Muscle layer of duodenum (tissue), 2 donors: ENCODE results near the gene CAMK1D.

Experiments
- H3K27ac ChIP-seq: one replicate; pipeline ENCODE4 v1.7.0; 2013; ENCODE audit warnings: mild to moderate bottlenecking, low read length
- H3K27me3 ChIP-seq: one replicate; pipeline ENCODE4 v1.7.0; 2013; ENCODE audit warnings: low read depth, mild to moderate bottlenecking, control low read depth, low read length
- H3K36me3 ChIP-seq, 2 donors: one replicate each; pipeline ENCODE4 v1.7.0; 2013; ENCODE audit warnings: low read length in 2 of 2, control low read depth in 1 of 2, mild to moderate bottlenecking in 1 of 2; ENCODE audit not compliant: insufficient read depth in 2 of 2, control insufficient read depth in 1 of 2
- H3K4me1 ChIP-seq, 2 donors: one replicate each; pipeline ENCODE4 v1.7.0; 2013; ENCODE audit warnings: low read length in 2 of 2, mild to moderate bottlenecking in 2 of 2, control low read depth in 1 of 2, moderate library complexity in 1 of 2; ENCODE audit not compliant: insufficient read depth in 2 of 2, control insufficient read depth in 1 of 2
- H3K4me3 ChIP-seq, 2 donors: one replicate each; pipeline ENCODE4 v1.7.0; 2013; ENCODE audit warnings: low read length in 2 of 2, low read depth in 1 of 2, mild to moderate bottlenecking in 1 of 2
- H3K9me3 ChIP-seq, 2 donors: one replicate each; pipeline ENCODE4 v1.7.0; 2013; ENCODE audit warnings: low read length in 2 of 2, control low read depth in 1 of 2, mild to moderate bottlenecking in 1 of 2; ENCODE audit not compliant: control insufficient read depth in 1 of 2
- donor health status: healthy.

CAMK1D gene

GRCh38 chr10:12341526-12341925 lies 7.8 kb upstream of the CAMK1D start:
- no peaks in the 10 kb centered on the region for H3K9me3 ChIP-seq
- peaks cover 0 to 8% of the 10 kb centered on the region in 2 donors for H3K4me1 ChIP-seq
- H3K27me3 ChIP-seq = no peaks in the 10 kb centered on the region
- no peak overlapping the region for H3K27ac ChIP-seq
- no peak overlapping the region for H3K4me3 ChIP-seq
- H3K36me3 ChIP-seq = no peaks in the 10 kb centered on the region

GRCh38 chr10:12344375-12345110 lies 4.8 kb upstream of the CAMK1D start:
- Histone ChIP-seq H3K9me3 (no peaks in the 10 kb centered on the region), H3K27me3 (no peaks in the 10 kb centered on the region), H3K27ac (no peak overlapping the region), H3K4me3 (no peak overlapping the region), H3K4me1 (peaks cover 0 to 4% of the 10 kb centered on the region in 2 donors), H3K36me3 (no peaks in the 10 kb centered on the region)

DNA sequence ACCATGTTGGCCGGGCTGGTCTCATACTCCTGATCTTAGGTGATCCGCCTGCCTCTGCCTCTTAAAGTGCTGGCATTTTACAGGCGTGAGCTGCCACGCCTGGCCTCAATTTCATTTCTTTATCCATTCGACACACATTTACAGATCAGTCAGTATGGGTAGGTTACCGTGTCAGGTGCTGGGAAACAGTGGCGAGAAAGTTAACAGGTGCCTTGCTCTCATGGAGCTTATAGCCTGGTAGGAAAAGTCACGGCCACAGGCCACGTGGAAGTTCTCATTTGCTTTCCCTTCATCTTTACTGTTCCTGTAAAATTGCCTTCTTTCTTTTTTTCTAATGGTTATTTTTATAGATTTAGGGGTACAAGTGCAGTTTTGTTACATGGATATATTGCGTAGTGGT lies 2.6 kb upstream of the CAMK1D start:
- H3K9me3 ChIP-seq = no peaks in the 10 kb centered on the region
- no peaks in the 10 kb centered on the region for H3K36me3 ChIP-seq
- H3K4me1 ChIP-seq = peaks cover 7 to 13% of the 10 kb centered on the region in 2 donors
- no peak overlapping the region for H3K27ac ChIP-seq
- no peaks in the 10 kb centered on the region for H3K27me3 ChIP-seq
- H3K4me3 ChIP-seq = no peak overlapping the region

- peak overlapping the region; percentile 41 for H3K27ac ChIP-seq
- H3K4me3 ChIP-seq = peak overlapping the region; percentile 21 to 51
- no peaks in the 10 kb centered on the region for H3K9me3 ChIP-seq
- H3K27me3 ChIP-seq = no peaks in the 10 kb centered on the region
- peaks cover 7 to 13% of the 10 kb centered on the region in 2 donors for H3K4me1 ChIP-seq
- no peaks in the 10 kb centered on the region for H3K36me3 ChIP-seq
These were observed 965 bp upstream of the CAMK1D start for GRCh38 chr10:12348294-12348869.

GRCh38 chr10:12349629-12350166 lies 351 bp downstream of the CAMK1D start:
- Histone ChIP-seq H3K4me3 (peak overlapping the region; percentile 93 to 96), H3K36me3 (no peaks in the 10 kb centered on the region), H3K27me3 (no peaks in the 10 kb centered on the region), H3K4me1 (peaks cover 7 to 13% of the 10 kb centered on the region in 2 donors), H3K27ac (no peak overlapping the region), H3K9me3 (no peaks in the 10 kb centered on the region)

- Histone ChIP-seq H3K4me3 (peak overlapping the region; percentile 93 to 96), H3K9me3 (no peaks in the 10 kb centered on the region), H3K27ac (no peak overlapping the region), H3K27me3 (no peaks in the 10 kb centered on the region), H3K36me3 (no peaks in the 10 kb centered on the region), H3K4me1 (peaks cover 7 to 13% of the 10 kb centered on the region in 2 donors)
These were observed 973 bp downstream of the CAMK1D start for GRCh38 chr10:12350167-12350872.

GRCh38 chr10:12350925-12351324 lies 1.6 kb downstream of the CAMK1D start:
- no peaks in the 10 kb centered on the region for H3K9me3 ChIP-seq
- H3K27ac ChIP-seq = no peak overlapping the region
- no peaks in the 10 kb centered on the region for H3K36me3 ChIP-seq
- peaks cover 7 to 13% of the 10 kb centered on the region in 2 donors for H3K4me1 ChIP-seq
- H3K4me3 ChIP-seq = peak overlapping the region; percentile 93 to 96
- H3K27me3 ChIP-seq = no peaks in the 10 kb centered on the region

DNA sequence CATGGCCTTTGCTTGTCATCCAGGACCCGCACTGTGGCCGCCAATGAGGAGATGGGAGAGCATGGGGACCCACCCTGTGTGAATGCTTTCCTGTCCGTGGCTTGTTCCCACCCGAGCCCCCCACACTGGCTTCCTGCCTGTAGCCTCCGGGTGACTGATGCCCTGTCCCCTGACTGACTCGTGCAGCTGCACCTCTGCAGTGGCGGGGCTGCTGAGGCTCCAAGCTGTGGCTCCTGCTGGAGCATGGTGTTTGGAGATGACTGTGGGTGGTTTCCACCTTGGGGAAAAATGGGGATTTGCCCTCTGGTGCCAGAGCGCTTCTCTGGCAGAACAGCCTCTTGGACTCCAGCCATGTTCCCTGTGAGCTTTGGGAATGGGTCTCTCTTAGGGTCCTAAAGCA lies 2.1 kb downstream of the CAMK1D start:
- Histone ChIP-seq H3K4me3 (peak overlapping the region in 1 of 2 donors; percentile 96), H3K27ac (no peak overlapping the region)

DNA sequence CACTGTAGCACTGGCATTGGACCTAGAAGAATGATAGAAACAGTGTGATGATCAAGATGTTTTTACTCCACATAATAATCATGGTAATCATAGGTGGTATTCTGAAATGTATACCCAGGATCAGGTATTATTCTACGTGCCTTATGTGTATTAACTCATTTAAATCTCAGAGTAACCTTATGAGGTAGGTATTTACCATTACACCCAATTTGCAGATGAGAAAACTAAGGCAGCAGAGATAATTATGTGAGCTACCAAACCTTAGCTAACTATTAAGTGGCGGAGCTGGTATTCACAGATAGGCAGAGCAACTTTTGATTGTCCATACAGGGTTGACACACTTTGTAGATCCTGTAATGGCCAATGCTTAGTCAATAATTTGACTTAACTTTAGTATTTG lies 2.5 kb downstream of the CAMK1D start:
- H3K4me1 ChIP-seq = peaks cover 7 to 13% of the 10 kb centered on the region in 2 donors
- H3K4me3 ChIP-seq = no peak overlapping the region
- no peaks in the 10 kb centered on the region for H3K27me3 ChIP-seq
- no peaks in the 10 kb centered on the region for H3K36me3 ChIP-seq
- H3K27ac ChIP-seq = no peak overlapping the region
- H3K9me3 ChIP-seq = no peaks in the 10 kb centered on the region

More for the DNA sequence above, 2.1 kb downstream of the CAMK1D start:
- H3K4me1 ChIP-seq = peaks cover 7 to 13% of the 10 kb centered on the region in 2 donors
- no peaks in the 10 kb centered on the region for H3K27me3 ChIP-seq
- no peaks in the 10 kb centered on the region for H3K9me3 ChIP-seq
- no peaks in the 10 kb centered on the region for H3K36me3 ChIP-seq

GRCh38 chr10:12353399-12354242 lies 4.3 kb downstream of the CAMK1D start:
- Histone ChIP-seq H3K27me3 (no peaks in the 10 kb centered on the region), H3K4me3 (no peak overlapping the region), H3K27ac (no peak overlapping the region), H3K4me1 (peaks cover 7 to 9% of the 10 kb centered on the region in 2 donors), H3K36me3 (no peaks in the 10 kb centered on the region), H3K9me3 (no peaks in the 10 kb centered on the region)
